Hepatocyte (in vitro differentiated cells): ENCODE measurements around the gene ZNF776.

Experiments used
- EZH2 ChIP-seq: fragments of 200-600 bp; sonication (generic); IDR thresholded peaks from 2 replicates; pipeline ENCODE4 v1.6.1; 2016; ENCODE audit warnings: antibody characterized with exemption, mild to moderate bottlenecking, borderline replicate concordance
- EZH2phosphoT487 ChIP-seq: fragments of 200-600 bp; sonication (generic); IDR thresholded peaks from one replicate; pipeline ENCODE4 v1.6.1; 2018; ENCODE audit warnings: antibody characterized with exemption, mild to moderate bottlenecking, low read depth, moderate library complexity; ENCODE audit not compliant: unreplicated experiment, severe bottlenecking

DNA sequence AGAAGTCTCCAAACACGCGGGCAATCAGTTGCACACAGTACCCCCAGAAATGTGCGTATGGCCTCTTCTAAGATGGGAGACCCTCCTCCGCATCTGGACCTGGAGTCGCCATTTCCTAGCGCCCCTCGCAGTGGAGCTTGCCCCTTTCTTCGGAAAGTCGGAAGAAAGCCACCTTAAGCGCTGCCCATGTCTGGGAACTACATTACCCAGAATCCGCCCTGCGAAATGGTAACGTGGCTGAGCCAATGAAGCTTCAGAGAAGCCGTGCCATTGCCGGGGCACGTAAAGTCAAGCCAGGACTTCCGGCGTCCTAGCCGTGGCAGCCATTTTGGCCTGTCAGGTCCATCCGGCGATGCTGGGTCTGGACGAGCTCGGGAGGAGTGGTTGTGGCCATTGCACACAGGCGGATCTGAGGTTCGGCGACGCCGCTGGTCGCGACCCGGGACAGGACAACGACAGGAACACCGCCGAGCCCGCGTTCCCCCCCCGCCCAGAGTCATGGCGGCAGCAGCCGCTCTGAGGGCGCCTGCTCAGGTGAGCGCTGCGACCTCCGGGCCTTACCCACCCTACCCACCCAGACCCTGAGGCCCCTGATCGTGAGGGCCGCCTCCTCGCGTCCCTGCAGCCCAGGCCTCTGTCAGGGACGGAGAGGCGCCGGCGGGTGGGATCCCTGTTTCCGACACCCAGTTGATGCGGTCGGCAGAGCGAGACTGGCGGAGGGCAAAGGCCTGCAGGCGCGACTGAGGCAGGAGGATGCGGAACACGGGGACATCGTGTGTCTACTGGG, 22.9 kb downstream of the ZNF776 start, which contains the start of gene ZNF586:
- TF ChIP-seq EZH2 (no peak), EZH2phosphoT487 (no peak)
